ENCODE results near the gene NRXN3. TPM values are rescaled to one million over a fixed set of nuclear protein-coding genes. Genes with fewer than 3 reads are reported as not detected.

Gene NRXN3
- total RNA-seq, 1 donor from 2014 or later, result 19.8 TPM

DNA sequence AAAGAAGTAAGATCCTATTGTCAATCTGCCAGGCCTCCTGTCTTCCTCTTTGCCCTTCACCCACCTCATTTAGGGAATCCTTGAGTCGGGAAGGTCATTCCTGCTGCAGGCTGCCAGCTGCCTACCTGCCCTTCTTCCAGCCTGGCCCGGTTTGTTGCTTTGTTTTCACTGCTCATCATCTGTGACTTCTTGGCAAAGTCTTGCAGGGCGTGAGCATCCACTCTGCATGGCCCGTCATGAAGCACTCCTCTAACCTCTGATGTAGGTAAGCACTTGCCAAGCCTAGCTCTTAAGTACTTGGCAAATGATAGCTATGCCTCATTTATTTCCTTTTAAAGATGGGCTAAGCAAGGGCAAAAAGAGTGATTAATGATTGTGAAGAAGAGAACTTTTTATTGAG is 192.8 kb downstream of the NRXN3 start:
- H3K27ac Mint-ChIP-seq, result no peak overlapping the region
- H3K4me1 Mint-ChIP-seq (ENCODE audit: unreplicated experiment), result no peaks in the 10 kb centered on the region
- H3K4me3 Mint-ChIP-seq, result no peak overlapping the region
- H3K27me3 Mint-ChIP-seq, result peaks cover 4% of the 10 kb centered on the region
- TF ChIP-seq, protein P1, sequence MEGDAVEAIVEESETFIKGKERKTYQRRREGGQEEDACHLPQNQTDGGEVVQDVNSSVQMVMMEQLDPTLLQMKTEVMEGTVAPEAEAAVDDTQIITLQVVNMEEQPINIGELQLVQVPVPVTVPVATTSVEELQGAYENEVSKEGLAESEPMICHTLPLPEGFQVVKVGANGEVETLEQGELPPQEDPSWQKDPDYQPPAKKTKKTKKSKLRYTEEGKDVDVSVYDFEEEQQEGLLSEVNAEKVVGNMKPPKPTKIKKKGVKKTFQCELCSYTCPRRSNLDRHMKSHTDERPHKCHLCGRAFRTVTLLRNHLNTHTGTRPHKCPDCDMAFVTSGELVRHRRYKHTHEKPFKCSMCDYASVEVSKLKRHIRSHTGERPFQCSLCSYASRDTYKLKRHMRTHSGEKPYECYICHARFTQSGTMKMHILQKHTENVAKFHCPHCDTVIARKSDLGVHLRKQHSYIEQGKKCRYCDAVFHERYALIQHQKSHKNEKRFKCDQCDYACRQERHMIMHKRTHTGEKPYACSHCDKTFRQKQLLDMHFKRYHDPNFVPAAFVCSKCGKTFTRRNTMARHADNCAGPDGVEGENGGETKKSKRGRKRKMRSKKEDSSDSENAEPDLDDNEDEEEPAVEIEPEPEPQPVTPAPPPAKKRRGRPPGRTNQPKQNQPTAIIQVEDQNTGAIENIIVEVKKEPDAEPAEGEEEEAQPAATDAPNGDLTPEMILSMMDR (conservative IDR thresholded peaks at IDR 0.05), result no peak
- no peak for DNase-seq (ENCODE audit: extremely low spot score, unreplicated experiment)
- H3K36me3 Mint-ChIP-seq, result no peaks in the 10 kb centered on the region
- no peaks in the 10 kb centered on the region for H3K9me3 Mint-ChIP-seq

DNA sequence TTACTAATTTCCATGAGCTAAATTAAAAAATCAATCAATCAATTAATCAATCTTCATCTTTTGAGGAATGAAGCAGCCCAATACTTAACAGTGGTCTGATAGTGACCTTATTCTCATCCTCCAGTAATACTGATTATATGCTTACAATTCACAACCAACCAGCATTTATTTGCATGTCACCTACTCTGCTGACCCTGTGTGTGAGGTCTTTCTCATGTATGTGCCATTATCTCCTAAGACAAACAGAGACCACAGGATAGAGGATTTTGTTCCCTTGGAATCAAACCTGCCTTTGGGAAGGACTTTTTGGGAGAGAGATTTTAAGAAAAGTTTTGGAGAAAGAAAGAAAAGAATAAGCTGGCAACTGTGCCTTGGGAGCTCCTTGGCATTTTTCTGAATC is 197.2 kb downstream of the NRXN3 start:
- Mint-ChIP-seq H3K4me1 (ENCODE audit: unreplicated experiment) (no peaks in the 10 kb centered on the region), H3K4me3 (no peak overlapping the region), H3K27ac (no peak overlapping the region), H3K9me3 (no peaks in the 10 kb centered on the region), H3K27me3 (peaks cover 12% of the 10 kb centered on the region), H3K36me3 (no peaks in the 10 kb centered on the region)
- no peak for DNase-seq (ENCODE audit: extremely low spot score, unreplicated experiment)
- TF ChIP-seq, protein P1 (conservative IDR thresholded peaks at IDR 0.05), result no peak

DNA sequence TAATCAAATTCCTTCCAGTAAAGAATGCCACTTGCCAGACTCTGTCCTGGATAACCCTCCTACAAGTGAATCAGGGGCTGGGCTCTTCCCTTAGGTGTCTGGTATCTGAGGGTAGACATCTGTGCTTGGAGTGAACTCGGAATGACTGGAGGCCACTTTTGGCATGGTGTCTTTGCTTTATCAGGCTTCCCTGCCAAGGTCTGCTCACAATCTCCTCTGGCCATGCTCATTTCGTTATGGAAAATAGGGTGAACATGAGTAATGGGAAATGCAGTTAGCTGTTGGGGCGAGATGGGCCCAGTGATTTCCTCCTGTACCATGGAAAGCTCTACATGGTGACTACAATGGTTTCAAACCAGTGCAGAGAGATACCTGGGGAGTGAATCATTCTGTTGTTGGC is 212.9 kb downstream of the NRXN3 start:
- no peak overlapping the region for H3K27ac Mint-ChIP-seq
- H3K27me3 Mint-ChIP-seq, result no peaks in the 10 kb centered on the region
- no peaks in the 10 kb centered on the region for H3K36me3 Mint-ChIP-seq
- H3K4me1 Mint-ChIP-seq (ENCODE audit: unreplicated experiment), result no peaks in the 10 kb centered on the region
- DNase-seq (ENCODE audit: extremely low spot score, unreplicated experiment), result no peak
- no peaks in the 10 kb centered on the region for H3K9me3 Mint-ChIP-seq
- TF ChIP-seq, protein P1 (conservative IDR thresholded peaks at IDR 0.05), result no peak
- no peak overlapping the region for H3K4me3 Mint-ChIP-seq

DNA sequence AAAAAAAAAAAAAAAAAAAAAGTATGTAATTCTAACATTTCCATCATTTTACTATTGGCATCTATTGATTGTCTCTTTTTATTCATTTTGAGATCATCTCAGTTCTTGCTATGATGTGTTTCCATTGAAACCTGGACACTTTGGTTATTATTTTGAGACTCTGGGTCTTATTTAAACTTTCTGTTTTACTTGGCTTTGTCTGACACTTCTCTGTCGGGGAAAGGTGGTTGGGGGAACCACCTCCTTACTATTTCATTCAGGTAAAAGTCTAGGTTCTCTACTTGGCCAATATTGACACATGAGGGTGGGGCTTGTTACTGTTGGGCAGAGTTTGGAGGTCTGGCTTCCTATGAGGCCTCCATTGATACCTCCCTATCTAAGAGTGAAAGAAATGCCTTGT is 228.0 kb downstream of the NRXN3 start:
- TF ChIP-seq, protein P1 (conservative IDR thresholded peaks at IDR 0.05), result no peak
- Mint-ChIP-seq H3K4me1 (ENCODE audit: unreplicated experiment) (no peaks in the 10 kb centered on the region), H3K36me3 (no peaks in the 10 kb centered on the region), H3K27me3 (peaks cover 8% of the 10 kb centered on the region), H3K27ac (no peak overlapping the region), H3K4me3 (no peak overlapping the region), H3K9me3 (no peaks in the 10 kb centered on the region)
- DNase-seq (ENCODE audit: extremely low spot score, unreplicated experiment), result no peak

DNA sequence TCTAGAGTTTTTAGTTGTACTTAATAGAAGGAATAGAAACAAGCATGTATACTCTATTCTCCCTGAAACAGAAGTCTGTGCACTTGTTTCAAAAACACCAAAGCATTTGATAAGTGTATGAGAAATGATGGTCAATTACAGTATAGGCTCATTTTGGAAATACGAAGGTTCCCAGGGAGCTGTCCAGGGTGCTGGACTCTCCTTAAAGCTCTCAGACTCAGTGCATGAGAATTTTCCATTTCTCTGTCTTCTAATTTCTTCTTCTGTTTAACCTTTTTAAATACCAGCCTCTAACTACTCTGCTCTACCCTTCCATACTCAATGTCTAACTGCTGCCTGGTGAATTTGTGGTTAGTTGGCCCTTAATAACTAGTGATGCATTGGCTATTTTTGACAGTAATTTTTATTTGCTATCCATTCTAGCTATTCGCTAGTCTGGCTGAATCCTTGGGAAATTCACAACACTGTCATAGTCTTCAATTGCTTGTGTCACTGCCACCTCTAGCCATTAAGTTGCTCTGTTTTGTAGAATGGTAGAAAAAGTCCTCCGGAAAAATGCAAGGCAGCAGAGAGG is 229.2 kb downstream of the NRXN3 start:
- DNase-seq (ENCODE audit: extremely low spot score, unreplicated experiment), result no peak
- no peaks in the 10 kb centered on the region for H3K4me1 Mint-ChIP-seq (ENCODE audit: unreplicated experiment)
- no peaks in the 10 kb centered on the region for H3K9me3 Mint-ChIP-seq
- no peak overlapping the region for H3K27ac Mint-ChIP-seq
- no peak overlapping the region for H3K4me3 Mint-ChIP-seq
- no peaks in the 10 kb centered on the region for H3K36me3 Mint-ChIP-seq
- TF ChIP-seq, protein P1 (conservative IDR thresholded peaks at IDR 0.05), result no peak
- H3K27me3 Mint-ChIP-seq, result peaks cover 20% of the 10 kb centered on the region

DNA sequence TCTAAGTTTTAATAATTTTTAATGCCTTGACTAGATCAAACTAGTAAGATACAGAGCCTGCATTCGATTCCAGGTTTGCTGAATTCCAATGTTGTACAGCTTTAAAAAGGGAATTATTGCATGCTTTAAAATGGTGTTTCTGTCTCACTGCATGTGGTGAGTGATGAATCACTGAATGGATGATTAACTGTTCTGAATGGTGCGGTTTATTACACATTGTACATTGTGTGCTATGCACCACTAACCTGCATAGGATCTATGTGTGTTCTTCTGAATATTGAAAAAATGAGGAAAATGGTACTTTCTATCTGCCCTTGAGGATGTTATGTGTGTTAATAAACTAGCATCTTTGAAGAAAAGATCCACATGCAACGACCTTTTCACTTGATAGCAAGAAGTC is 231.7 kb downstream of the NRXN3 start:
- H3K4me3 Mint-ChIP-seq, result no peak overlapping the region
- no peaks in the 10 kb centered on the region for H3K4me1 Mint-ChIP-seq (ENCODE audit: unreplicated experiment)
- peaks cover 32% of the 10 kb centered on the region for H3K27me3 Mint-ChIP-seq
- TF ChIP-seq, protein P1 (conservative IDR thresholded peaks at IDR 0.05), result no peak
- H3K27ac Mint-ChIP-seq, result no peak overlapping the region
- no peak for DNase-seq (ENCODE audit: extremely low spot score, unreplicated experiment)
- H3K9me3 Mint-ChIP-seq, result no peaks in the 10 kb centered on the region
- no peaks in the 10 kb centered on the region for H3K36me3 Mint-ChIP-seq
